Stimulated activated CD4-positive, alpha-beta T cell treated with anti-CD3 and anti-CD28 coated beads, Interleukin-12 subunit alpha, Interleukin-12 subunit beta, amount 100 ng/mL, for 4 hours (primary cell): ENCODE data around the gene NDUFS3.
A peak's percentile ranks its signal among the peaks of the same experiment; 100 is the strongest.
"Not testable (repeated sequence)": the region's sequence is repeated elsewhere in the genome, so short reads cannot be mapped to it uniquely, and the experiment has no call there.

Experiments used
- DNase-seq: peaks from one replicate; pipeline ENCODE4 v3.0.0-alpha.2; 2020

Gene NDUFS3

DNA sequence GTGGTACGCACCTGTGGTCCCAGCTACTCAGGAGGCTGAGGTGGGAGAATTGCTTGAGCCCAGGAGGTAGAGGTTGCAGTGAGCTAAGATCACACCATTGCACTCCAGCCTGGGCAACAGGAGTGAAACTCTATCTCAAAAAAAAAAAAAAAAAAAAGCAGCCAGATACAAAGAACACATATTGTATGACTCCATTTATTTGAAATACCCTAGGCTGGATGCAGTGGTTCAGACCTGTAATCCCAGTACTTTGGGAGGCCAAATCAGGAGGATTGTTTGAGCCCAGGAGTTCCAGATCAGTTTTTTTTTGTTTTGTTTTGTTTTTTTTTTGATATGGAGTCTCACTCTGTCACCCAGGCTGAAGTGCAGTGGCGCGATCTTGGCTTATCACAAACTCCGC is 16.5 kb upstream of the NDUFS3 start:
- not testable (repeated sequence) for DNase-seq

DNA sequence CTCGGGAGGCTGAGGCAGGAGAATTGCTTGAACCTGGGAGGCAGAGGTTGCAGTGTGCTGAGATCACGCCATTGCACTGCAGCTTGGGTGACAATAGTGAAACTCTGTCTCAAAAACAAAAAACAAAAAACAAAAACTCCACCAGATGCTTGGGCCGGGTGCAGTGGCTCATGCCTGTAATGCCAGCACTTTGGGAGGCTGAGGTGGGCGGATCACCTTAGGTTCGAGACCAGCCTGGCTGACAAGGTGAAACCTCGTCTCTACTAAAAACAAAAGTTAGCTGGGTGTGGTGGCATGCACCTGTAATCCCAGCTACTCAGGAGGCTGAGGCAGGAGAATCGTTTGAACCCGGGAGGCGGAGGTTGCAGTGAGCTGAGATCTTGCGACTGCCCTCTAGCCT is 14.5 kb upstream of the NDUFS3 start:
- not testable (repeated sequence) for DNase-seq

DNA sequence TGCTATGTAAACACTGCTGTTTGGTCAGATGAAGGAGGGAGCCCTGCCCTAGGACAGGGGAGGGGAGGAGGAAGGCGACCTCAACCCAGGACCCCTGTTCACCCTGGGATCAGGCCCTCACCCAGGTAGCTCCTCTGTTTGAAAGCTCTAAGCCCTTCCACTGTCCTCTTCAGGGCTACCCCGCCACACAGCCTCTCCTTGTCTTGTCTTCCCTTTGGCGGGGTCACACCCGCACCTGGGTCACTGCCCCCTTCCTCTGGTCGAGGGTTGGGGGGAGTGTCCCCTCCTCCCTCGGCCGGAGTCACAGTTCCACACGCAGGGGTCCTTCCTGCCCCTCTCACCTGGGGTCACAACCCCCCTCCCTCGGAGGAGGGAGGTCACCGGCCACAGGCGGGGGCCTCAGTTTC is 13.9 kb upstream of the NDUFS3 start:
- DNase-seq = no peak

DNA sequence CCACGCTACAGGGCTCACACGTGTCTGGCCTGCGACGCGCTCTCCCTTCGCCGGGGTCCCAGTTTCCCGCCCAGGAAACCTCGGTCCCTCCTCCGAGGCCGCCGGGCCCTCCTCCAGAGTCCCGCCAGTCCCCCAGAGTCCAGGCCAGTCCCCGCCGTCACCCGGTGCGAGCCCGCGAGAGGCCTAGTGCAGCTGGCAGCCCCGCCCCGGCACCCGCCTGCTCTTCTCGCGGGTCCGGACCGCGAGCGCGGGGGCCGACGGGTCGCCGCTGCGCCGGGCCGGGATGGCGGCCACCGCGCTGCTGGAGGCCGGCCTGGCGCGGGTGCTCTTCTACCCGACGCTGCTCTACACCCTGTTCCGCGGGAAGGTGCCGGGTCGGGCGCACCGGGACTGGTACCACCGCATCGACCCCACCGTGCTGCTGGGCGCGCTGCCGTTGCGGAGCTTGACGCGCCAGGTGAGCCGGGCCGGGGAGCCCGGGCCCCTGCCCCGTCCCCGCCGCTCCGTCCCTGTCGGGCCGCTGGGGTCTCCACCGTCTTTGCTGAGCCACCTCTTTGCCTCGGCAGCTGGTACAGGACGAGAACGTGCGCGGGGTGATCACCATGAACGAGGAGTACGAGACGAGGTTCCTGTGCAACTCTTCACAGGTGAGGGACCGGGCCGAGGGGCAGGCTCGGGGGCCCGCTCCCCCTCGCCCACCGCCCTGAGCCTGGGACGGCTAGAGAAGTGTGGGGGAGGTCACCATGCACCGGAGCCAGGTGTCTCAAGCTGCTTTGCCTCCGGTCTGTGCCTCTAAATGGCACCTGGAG is 13.3 kb upstream of the NDUFS3 start, which contains the start of gene PTPMT1:
TSS of gene PTPMT1 (plus strand) at position 260 of the 809 bp plus-strand sequence. CDS start at position 284, 24 bp downstream.
- DNase-seq = peak; percentile 64

DNA sequence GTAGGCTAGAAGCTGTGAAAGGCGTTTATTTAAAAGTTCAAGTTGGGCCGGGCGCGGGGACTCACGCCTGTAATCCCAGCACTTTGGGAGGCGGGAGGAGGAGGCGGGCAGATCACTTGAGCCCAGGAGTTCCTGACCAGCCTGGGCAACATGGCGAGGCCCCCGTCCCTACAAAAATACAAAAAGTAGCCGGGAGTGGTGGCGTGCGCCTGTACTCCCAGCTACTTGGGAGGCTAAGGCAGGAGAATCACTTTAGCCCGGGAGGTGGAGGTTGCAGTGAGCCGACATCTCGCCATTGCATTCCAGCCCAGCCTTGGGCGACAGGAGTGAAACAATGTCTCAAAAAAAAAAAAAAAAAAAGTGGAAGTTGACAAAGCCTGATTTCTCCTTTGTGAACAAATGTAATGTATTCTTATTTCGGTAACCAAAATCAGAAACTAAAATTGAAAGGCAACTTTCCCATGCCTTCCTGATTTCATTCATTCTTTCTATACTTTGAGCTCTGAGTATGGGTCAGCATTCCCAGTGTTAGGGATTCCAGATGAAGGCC is 12.7 kb upstream of the NDUFS3 start:
- no peak for DNase-seq

DNA sequence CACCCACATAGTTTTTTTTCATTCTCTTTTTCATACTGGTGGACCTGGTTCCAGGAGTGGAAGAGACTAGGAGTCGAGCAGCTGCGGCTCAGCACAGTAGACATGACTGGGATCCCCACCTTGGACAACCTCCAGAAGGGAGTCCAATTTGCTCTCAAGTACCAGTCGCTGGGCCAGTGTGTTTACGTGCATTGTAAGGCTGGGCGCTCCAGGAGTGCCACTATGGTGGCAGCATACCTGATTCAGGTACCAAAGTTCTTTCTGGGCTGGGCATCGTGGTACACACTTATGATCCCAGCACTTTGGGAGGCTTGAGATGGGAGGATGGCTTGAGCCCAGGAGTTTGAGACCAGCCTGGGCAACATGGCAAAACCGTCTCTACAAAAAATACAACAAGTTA is 9.2 kb upstream of the NDUFS3 start:
- DNase-seq = no peak

DNA sequence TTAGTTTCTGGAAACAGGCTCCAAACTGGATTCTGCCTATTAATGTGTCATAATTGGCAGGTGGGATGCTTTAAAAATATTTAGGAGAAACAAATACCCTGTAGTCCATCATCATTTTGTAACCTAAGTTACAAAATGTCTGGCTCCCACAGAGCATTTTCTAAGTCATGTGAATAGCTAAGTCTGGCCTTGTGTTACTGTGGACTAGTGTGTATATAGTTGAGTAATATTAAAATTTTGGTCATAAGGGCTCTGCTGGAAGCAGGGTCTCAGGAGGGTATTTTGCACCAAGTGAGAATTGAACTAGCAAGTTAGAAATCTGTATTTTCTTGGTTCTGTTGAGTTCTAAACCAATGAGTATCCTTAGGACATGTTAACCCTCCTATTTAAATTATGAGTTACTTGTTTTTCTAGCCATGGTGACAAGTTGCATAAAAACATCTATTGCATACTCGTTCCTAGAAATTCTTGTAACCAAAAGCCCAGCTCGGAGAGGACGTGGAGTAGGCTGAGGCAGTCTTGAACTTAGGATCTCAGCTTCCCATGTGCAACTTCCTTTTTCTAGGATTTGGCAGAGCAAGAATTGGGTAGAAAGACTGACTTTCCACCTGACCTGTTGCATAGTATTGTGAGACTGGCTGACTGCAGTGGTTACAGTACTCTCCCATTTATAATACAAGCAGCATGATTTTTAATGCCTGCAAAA is 8.1 kb upstream of the NDUFS3 start:
- no peak for DNase-seq

DNA sequence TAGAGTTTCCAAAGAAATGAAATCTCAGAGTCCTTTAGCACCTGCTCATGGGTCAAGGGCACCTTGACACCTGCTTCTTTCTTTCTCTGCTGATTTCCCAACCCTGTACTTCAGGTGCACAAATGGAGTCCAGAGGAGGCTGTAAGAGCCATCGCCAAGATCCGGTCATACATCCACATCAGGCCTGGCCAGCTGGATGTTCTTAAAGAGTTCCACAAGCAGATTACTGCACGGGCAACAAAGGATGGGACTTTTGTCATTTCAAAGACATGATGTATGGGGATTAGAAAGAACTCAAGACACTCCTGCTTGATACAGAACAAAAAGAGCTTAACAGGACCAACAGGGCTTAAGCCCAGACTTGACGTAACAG is 7.5 kb upstream of the NDUFS3 start:
- no peak for DNase-seq

DNA sequence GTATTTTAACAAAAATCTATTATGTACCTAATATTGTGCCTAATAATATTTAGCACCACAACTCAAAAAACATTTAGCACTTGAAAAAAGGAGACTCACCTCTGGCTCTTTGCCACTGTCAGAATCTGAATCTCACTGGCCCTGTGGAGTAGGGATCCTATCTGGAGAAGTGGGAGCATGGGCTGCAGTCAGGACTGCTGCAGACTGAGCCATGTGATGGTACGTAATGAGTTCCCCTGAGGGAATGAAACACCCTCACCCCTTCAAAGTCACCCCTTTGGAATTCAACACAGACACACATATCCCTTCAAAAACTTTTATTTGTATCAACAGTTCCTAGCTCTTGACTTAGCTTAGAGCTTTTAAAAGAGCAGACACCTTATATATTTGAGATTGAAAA is 7.0 kb upstream of the NDUFS3 start:
- no peak for DNase-seq

DNA sequence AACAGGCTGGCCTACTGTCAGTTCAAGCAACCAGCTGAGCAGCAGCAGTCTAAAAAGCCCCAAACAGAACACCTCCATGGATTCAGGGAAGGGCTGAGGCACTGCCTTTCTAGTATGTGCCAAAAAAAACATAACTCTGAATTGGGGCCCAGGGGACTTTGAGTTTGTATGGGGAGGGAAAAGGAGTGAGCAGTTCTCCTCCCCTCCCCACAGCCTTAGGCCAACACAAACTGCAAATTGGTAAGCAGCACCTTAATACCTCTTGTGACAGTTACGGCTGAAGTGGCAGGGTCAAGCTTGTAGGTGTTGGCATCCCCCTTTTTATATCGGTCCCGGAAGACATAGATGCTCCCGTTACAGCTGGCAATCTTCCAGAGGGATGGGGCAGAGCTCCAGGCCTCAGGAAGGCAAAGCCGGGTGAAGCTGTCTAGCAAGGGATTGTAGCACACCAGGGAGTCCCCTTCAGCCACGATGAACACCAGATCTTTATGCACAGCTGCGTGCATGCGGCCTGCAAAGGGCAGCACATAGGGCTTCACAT is 6.1 kb upstream of the NDUFS3 start:
- no peak for DNase-seq

DNA sequence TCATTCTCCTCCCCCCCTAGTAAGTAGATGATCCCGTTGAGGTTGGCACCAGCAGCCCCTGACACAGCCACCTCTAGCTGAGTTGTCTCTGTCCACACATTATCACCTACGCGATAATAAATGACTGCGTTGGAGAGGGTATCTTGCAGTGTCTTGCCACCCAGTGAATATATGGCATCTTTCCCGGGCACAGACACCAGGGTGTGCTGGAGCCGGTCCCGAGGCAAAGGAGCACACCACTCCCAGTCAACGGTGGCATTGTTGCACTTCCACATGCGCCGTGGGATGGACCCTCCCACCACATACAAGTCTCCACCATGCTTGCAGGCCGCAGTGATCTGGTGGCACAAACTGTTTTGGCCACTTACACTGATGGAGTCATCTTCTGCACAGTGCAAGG is 5.6 kb upstream of the NDUFS3 start:
- DNase-seq = no peak

DNA sequence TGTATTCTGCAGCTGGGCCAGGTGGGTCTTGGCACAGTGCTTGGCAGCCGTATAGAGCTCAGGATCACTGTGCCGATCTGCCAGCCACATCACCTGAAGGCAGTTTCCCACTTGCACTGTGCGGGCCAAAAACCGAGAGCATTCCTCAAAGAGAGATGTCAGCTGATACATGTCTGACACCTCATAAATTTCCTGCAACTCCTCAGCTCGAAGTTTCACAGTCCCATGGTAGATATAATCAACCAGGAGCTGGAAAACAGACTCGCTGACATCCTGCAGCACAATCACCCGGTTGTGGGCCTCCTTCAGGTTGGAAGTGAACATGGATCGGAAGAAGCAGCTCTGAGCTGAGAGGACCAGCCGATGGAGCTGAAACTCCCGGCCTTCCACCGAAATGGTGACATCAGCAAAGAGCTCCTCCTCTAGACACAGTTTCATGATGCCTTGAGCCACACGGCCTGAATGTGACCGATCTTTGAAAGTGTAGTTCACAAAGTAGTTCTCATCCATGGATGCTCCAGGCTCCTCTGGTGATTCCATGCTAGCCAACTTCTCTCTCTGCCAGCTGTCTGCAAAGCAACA is 1.3 kb upstream of the NDUFS3 start:
- DNase-seq = no peak

DNA sequence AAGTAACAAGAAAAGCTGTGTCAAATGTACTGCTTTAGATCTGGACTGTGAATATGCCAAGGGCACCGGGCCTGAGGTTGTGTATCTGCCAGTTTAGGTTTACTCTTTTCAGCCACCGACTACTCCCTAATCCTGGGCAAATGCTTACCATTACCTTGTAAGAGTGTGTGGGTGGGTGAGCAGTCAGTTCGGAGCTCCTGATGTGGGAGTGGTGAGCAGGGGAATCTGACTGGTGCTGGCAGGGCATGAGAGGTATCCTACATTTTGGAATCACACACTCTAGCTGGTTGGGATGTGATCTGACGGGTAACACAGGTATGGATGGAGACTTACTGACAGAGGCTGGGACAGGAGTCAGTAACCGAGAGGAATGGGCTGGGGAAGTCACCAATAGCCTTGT is 5.0 kb downstream of the NDUFS3 start:
- no peak for DNase-seq

DNA sequence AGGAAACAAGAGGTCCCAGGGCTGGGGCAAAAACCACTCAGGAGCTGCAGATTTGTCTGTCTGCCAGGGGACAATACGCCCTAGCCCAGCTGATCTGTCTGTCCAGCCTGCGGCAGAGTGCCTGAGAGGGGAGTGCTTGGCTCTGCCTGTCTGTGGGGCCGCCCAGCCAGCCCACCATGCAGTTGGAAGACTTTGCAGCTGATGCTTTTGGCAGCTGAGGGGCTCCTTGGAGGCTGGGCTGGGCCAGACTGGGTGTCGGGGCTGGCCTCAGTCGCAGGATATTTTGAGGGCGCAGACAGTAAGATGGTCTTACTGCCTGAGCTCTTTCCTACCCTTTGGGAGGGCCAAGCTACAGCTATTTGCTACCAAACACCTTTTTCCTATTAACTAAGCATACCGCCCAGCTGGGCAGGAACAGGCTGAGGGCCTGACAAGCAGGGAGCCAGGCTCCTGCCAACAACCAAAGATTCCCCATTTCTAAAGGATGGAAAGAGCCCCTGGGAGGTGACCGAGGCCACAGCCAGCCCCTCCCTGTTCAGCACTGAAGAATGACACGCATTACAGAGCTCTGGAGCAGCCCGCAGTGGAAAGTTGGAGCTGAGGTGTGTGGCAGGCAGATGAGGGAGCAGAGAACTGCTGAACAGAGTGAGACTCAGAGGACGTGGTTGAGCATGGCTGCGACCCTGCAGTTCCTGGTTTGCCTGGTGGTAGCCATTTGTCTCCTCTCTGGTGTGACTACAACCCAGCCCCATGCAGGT is 7.4 kb downstream of the NDUFS3 start, which contains the start of gene FAM180B:
TSS of gene FAM180B (plus strand) at position 581 of the 758 bp plus-strand sequence. CDS start at position 672, 91 bp downstream.
- DNase-seq = no peak

DNA sequence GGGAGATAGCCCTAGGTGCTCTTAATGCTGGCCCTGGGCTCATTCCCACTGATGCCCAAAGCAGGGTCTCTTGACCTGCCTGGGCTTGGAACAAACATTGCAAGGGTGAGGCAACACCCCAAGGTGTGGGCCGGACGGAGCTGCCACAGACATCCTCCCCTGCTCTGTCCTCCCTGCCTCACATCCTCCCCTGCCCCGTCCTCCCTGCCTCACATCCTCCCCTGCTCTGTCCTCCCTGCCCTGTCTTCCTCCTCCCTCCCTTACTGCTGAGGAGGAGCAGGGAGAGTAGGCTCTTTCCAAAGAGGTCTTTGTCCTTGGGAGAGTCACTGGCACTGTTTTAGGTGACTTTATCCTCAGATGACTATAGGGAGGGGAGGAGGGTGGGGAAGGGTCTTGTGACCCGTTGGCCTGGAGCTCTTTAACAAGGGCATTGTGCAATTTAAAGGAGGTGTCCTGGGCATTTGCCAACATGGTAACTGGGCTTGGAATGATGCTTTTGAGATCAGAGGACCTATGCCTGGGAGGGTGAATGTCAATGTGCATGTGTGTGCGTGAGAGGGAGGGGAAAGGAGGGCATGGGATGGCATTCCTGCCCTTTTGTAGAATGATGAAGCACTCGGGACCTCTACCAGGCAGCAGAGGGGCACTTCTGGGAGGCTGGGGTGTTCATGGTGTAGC is 8.3 kb downstream of the NDUFS3 start:
- DNase-seq = no peak

DNA sequence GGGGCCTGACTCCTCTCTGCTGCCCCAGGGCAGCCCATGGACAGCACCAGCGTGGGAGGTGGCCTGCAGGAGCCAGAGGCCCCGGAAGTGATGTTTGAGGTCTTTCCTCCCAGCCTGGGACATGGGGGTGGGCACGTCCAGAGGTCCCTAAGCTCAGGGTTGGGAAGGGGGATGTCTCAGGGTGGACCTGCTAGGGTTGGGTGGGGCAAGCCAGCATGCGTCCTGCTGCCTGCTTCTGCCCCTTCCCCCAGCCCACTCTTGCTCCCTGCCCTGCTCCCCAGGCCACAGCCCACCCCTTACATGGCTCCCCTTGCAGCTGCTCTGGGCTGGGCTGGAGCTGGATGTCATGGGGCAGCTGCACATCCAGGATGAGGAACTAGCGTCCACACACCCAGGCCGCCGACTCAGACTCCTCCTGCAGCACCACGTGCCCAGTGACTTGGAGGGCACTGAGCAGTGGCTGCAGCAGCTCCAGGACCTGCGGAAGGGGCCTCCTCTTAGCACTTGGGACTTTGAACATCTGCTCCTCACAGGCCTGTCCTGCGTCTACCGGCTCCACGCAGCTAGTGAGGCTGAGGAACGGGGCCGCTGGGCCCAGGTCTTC is 9.0 kb downstream of the NDUFS3 start:
- DNase-seq = no peak

DNA sequence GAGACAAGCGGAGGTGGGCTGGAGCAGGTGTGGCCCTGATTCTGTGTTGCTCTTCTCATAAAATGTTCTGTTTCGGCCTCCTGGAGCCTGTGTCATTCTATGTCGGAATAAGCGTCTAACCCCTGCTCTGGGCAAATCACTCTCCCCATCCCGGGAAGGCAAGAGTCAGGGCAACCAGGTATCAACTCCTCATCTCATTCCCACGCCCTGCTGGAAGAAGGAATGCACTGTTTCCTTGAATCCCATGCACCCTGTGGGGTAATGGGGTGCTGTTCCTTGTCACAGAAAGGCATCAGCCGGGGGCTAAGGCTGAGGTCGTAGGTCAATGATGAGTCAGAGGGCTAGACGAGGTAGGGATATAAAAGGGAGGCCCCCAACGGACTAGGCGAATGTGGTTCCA is 10.2 kb downstream of the NDUFS3 start:
- DNase-seq = no peak

DNA sequence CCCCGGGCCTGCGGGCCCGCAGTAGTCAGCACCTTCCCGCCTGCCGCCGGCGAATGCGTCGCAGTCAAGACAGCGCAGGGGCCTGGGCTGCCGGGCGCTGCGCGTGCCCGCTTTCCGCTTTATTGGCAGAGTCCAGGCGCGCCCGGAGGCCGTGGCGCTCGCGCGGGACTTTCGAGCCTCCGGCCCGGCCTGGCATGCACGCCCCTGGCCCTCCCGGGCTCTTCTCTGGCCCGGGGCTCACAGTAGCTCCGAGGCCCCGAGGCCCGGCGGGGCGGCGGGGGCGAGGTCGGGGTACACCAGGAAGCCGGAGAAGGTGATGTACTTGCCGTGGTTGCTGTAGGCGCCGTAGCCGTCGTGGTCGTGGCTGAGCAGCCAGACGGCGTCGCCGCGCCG is 10.7 kb downstream of the NDUFS3 start:
- no peak for DNase-seq

DNA sequence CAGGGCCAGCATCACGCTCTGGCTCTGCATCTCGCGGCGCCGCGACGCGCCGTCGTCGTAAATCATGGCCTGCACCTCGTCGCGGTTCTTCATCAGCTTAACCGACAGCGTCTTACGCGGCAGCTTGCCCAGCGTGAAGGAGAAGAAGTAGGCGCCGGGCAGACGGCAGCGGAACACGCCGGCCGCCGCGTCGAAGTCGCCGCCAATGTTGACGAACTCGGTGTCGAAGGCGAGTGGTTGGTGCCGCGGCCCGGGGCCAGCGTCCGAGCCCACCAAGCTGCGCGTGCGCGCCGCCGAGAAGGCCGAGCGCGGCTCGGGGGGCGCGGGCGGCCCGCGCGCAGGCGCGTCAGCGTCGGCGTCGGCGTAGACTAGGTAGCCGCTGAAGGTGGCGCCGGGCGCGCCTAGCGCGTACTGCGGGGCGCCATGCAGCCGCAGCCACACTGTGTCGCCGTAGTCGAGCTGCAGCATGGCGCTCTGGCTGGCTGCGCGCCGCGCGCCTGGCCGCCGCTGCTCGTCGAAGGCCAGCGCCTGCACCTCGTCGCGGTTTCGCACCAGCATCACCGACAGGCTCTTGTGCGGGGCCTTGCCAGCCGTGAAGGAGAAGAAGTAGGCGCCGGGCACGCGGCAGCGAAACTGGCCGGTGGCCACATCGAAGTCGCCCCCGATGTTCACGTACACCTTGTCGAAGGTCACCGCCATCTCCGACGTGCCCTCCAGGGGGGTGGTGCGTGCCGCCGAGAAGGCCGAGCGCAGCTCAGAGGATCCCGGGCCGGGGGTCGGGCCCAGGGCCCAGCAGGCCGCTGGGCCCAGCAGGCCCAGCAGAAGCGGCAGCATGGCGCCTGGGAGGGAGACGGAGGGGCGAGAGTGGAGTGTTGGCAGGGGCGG is 11.3 kb downstream of the NDUFS3 start:
- no peak for DNase-seq

DNA sequence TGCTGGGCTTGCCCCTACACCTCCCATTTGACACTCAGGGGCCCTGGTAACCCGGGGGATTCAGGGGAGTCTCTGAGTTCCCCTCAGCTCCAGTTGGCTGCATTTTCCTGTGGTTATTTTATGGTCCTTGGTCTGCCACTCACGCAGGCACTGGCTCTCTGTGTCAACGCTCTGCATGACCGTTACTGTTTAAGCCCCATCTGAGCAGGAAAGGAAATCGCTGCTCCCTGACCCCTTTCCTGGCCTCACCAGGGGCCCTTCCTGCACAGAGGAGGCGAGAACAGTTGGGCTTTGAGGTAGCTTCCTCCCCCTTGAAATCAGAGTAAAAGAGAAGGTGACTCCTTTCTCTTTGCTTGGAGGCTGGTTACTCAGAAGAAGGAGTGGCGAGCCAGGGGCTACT is 12.9 kb downstream of the NDUFS3 start:
- no peak for DNase-seq

DNA sequence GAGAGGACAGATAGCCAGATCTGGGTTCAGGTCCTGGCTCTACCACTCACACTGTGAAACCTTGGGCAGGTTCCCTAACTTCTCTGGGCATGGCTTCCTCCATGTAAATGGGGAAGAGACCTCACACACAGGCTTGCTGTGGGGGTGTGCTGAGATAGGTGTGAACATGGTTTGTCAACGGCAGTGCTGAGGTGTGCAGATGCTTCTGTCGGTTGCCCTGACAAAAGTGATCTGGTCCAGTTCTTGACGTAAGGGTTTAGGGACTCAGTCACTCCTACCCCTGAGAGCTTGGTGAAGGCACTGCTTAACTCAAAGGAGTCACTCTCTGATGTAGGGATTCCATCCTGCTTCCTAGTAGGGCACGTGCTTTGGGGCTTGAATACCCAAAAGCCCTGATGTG is 13.4 kb downstream of the NDUFS3 start:
- DNase-seq = no peak
